DOHH2 (cell line): ENCODE measurements around the gene ZNF276.

ENCODE experiments used
- CTCF ChIP-seq: fragments of 200-600 bp; sonication (generic); IDR thresholded peaks from one replicate; pipeline ENCODE4 v1.5.1; 2014; ENCODE audit warnings: antibody characterized with exemption, mild to moderate bottlenecking, low read depth, low read length; ENCODE audit not compliant: poor library complexity, severe bottlenecking
- EZH2phosphoT487 ChIP-seq: fragments of 200-600 bp; sonication (generic); IDR thresholded peaks from 2 replicates; pipeline ENCODE4 v1.6.1; 2017; ENCODE audit warnings: borderline replicate concordance, mild to moderate bottlenecking, antibody characterized with exemption, low read length, moderate library complexity, mixed read lengths

- no peak for TF ChIP-seq CTCF
- no peak for TF ChIP-seq EZH2phosphoT487
These were observed 64.3 kb downstream of the ZNF276 start for GRCh38 chr16:89785523-89786155.
